Calu3 (cell line): ENCODE measurements around the gene CCDC6. TPM values are rescaled to one million over a fixed set of nuclear protein-coding genes. Genes with fewer than 3 reads are reported as not detected.
A peak's percentile ranks its signal among the peaks of the same experiment; 100 is the strongest.

ENCODE experiments used
- BruUV-seq: library from RNA; stranded (reverse); fragments of 400-500 nt; replicated peaks from 2 replicates; lab custom pipeline; 2021; lab: Mats Ljungman, UMichigan
- CTCF ChIA-PET: fragments of 300-600 bp; sonication (Branson Sonifier 250); formaldehyde crosslinking; loops from one replicate; lab custom pipeline; 2022; ENCODE audit warnings: antibody characterized with exemption; lab: Charles Lee
- DNase-seq: peaks from one replicate; pipeline ENCODE4 v3.0.0; 2022
- H3K27ac Mint-ChIP-seq: one replicate; pipeline ENCODE4 v1.8.0; 2022; ENCODE audit warnings: mixed read lengths; ENCODE audit not compliant: unreplicated experiment
- H3K27me3 Mint-ChIP-seq: one replicate; pipeline ENCODE4 v1.8.0; 2022; ENCODE audit warnings: mixed read lengths; ENCODE audit not compliant: unreplicated experiment
- H3K36me3 Mint-ChIP-seq: one replicate; pipeline ENCODE4 v1.8.0; 2022; ENCODE audit warnings: mild to moderate bottlenecking, moderate library complexity, mixed read lengths; ENCODE audit not compliant: insufficient read depth, unreplicated experiment
- H3K4me1 Mint-ChIP-seq: one replicate; pipeline ENCODE4 v1.8.0; 2022; ENCODE audit warnings: mild to moderate bottlenecking, low read depth, mixed read lengths; ENCODE audit not compliant: unreplicated experiment
- H3K4me3 Mint-ChIP-seq: one replicate; pipeline ENCODE4 v1.8.0; 2022; ENCODE audit warnings: mild to moderate bottlenecking, low read depth, moderate library complexity, mixed read lengths; ENCODE audit not compliant: unreplicated experiment
- H3K9me3 Mint-ChIP-seq: one replicate; pipeline ENCODE4 v1.8.0; 2022; ENCODE audit warnings: low read depth, mixed read lengths; ENCODE audit not compliant: unreplicated experiment
- intact Hi-C: fragments of 100-400 bp; cut with micrococcal nuclease; formaldehyde crosslinking; loops from one replicate; pipeline ENCODE4 v1.10.0; 2022; ENCODE audit not compliant: unreplicated experiment
- total RNA-seq: library from RNA; stranded (reverse); gene quantifications from 2 replicates; pipeline ENCODE4 v1.2.3, GENCODE V29; 2022
- TF ChIP-seq, protein P1 (sequence below): fragments of 200-600 bp; IDR thresholded peaks from one replicate; pipeline ENCODE4 v1.8.0; 2022; ENCODE audit warnings: antibody characterized with exemption; ENCODE audit not compliant: unreplicated experiment

The CCDC6 gene
- total RNA-seq, 1 experiment from 2014 or later: 115 TPM

GRCh38 chr10:59905731-59906416 lies 482 bp downstream of the CCDC6 start:
- H3K27ac Mint-ChIP-seq: peak overlapping the region; percentile 88
- no peaks in the 10 kb centered on the region for H3K27me3 Mint-ChIP-seq
- TF ChIP-seq, protein P1, sequence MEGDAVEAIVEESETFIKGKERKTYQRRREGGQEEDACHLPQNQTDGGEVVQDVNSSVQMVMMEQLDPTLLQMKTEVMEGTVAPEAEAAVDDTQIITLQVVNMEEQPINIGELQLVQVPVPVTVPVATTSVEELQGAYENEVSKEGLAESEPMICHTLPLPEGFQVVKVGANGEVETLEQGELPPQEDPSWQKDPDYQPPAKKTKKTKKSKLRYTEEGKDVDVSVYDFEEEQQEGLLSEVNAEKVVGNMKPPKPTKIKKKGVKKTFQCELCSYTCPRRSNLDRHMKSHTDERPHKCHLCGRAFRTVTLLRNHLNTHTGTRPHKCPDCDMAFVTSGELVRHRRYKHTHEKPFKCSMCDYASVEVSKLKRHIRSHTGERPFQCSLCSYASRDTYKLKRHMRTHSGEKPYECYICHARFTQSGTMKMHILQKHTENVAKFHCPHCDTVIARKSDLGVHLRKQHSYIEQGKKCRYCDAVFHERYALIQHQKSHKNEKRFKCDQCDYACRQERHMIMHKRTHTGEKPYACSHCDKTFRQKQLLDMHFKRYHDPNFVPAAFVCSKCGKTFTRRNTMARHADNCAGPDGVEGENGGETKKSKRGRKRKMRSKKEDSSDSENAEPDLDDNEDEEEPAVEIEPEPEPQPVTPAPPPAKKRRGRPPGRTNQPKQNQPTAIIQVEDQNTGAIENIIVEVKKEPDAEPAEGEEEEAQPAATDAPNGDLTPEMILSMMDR: no peak
- DNase-seq: no peak
- peak overlapping the region; percentile 97 for H3K4me3 Mint-ChIP-seq
- CTCF ChIA-PET: interaction anchor here (0.8 to 2.2 kb wide), 10 partner anchors 40 to 104 kb away, joined by 3 to 22 read pairs (median 5); no protein-coding TSS in a partner anchor
- no peaks in the 10 kb centered on the region for H3K9me3 Mint-ChIP-seq
- H3K4me1 Mint-ChIP-seq: peaks cover 65% of the 10 kb centered on the region
- intact Hi-C loops: loop anchor here (2.0 kb wide), 2 partner anchors 89 to 127 kb away; no protein-coding TSS in a partner anchor
- peaks cover 48% of the 10 kb centered on the region for H3K36me3 Mint-ChIP-seq
- BruUV-seq: no TSS peak

DNA sequence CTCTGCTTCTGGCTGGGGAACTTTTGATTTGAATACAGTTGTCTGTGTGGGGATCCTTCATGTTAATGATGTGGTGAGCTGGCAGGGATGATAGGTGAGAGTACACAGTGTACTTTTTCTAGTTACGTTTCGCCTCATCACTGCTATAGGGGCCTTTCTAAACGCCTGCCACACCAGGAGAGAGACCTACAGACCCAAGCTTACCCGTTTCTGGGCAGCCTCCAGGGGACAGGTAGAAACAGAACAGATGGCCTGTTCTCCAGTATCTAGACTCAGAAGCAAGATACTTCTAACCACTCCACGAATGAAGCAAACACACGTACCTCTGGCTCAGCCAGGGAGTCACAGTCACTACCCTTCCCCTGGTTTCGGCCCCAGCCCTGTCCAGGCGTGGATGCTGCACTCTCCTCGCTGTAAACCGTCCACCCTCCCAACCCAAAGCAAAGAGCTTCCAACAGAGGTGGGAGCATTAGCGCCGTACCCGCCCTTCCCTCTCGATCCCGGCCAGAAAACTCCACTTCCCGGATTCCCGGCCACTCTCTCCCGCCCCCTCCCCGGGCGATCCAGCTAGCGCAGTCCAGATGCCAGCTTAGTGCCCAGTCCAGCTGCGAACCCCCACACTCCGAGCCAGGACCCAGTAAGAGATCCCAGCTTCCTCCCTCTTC lies 1.2 kb downstream of the CCDC6 start:
- no TSS peak for BruUV-seq
- intact Hi-C loops: no loop called here
- TF ChIP-seq, protein P1: no peak
- peaks cover 72% of the 10 kb centered on the region for H3K4me1 Mint-ChIP-seq
- no peaks in the 10 kb centered on the region for H3K9me3 Mint-ChIP-seq
- H3K36me3 Mint-ChIP-seq: peaks cover 48% of the 10 kb centered on the region
- H3K27ac Mint-ChIP-seq: peak overlapping the region; percentile 88
- peak overlapping the region; percentile 97 for H3K4me3 Mint-ChIP-seq
- CTCF ChIA-PET: interaction anchor here (1.0 to 2.2 kb wide), 6 partner anchors 39 to 98 kb away, joined by 3 to 22 read pairs (median 5); no protein-coding TSS in a partner anchor
- DNase-seq: peak; percentile 37
- H3K27me3 Mint-ChIP-seq: no peaks in the 10 kb centered on the region

DNA sequence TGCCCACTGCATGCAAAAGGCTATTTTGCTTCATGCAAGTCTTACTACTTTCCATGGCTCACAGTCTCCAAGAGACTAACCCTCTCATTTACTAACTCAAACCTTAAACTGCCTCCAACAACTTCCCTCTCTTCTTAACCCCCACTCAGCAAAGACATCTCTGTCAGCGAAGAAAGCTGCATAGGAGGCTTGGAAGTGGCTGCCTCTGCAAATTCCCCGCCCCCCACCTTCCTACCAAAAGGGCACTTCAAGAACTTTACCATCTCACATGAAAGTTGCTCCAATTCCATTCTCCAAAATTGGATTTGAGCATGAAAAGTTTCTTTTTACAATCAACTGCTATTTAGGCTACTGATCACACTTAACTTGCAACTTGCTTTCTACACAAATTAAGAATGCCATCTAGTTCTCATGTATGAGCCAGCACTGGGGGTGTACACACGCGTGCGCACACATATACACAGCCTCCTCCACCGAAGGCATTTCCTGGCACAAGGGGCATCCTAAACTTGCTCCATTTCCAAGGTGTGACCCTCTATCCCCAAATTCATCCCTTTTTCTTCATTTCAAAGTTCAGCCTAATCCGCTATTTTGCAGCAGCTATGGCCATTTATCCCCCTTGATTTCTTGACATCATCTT lies 1.8 kb downstream of the CCDC6 start:
- peaks cover 48% of the 10 kb centered on the region for H3K36me3 Mint-ChIP-seq
- DNase-seq: no peak
- H3K9me3 Mint-ChIP-seq: no peaks in the 10 kb centered on the region
- CTCF ChIA-PET: interaction anchor here (1.0 kb wide), 1 partner anchor 67 kb away, joined by 3 read pairs; no protein-coding TSS in a partner anchor
- peaks cover 79% of the 10 kb centered on the region for H3K4me1 Mint-ChIP-seq
- TF ChIP-seq, protein P1: no peak
- no TSS peak for BruUV-seq
- H3K27me3 Mint-ChIP-seq: no peaks in the 10 kb centered on the region
- H3K27ac Mint-ChIP-seq: peak overlapping the region; percentile 88
- H3K4me3 Mint-ChIP-seq: peak overlapping the region; percentile 97
- intact Hi-C loops: no loop called here

GRCh38 chr10:59903871-59904270 lies 2.5 kb downstream of the CCDC6 start:
- Mint-ChIP-seq H3K27ac (no peak overlapping the region), H3K9me3 (no peaks in the 10 kb centered on the region), H3K27me3 (no peaks in the 10 kb centered on the region), H3K36me3 (peaks cover 48% of the 10 kb centered on the region), H3K4me1 (peaks cover 84% of the 10 kb centered on the region), H3K4me3 (peak overlapping the region; percentile 97)
- CTCF ChIA-PET: interaction anchor here (0.8 kb wide), 2 partner anchors 10 to 39 kb away, joined by 3 read pairs; no protein-coding TSS in a partner anchor
- intact Hi-C loops: no loop called here
- no peak for DNase-seq
- TF ChIP-seq, protein P1: no peak
- TSS peak; percentile 19 for BruUV-seq
